ENCODE results near the gene ADGRG6.

GRCh38 chr6:142443532-142443931, 141.7 kb downstream of the ADGRG6 start:
- no peak for TF ChIP-seq CBFB (CRISPR knock-in tag; IDR thresholded peaks at IDR 0.05; ENCODE audit: low read depth)
- TF ChIP-seq ARID4B (CRISPR knock-in tag; IDR thresholded peaks at IDR 0.05; ENCODE audit: borderline replicate concordance): no peak
- TF ChIP-seq ZMAT4 (CRISPR knock-in tag; IDR thresholded peaks at IDR 0.05): no peak
- no peak for TF ChIP-seq CTCF (IDR thresholded peaks at IDR 0.05)
- no peak for TF ChIP-seq MLX (CRISPR knock-in tag; IDR thresholded peaks at IDR 0.05)
- no peak for TF ChIP-seq NFYB (CRISPR knock-in tag; conservative IDR thresholded peaks at IDR 0.05; ENCODE audit: low read depth)
